Stomach (tissue), 9 donors: ENCODE data around the gene ADGRD1. TPM values are rescaled to one million over a fixed set of nuclear protein-coding genes. Genes with fewer than 3 reads are reported as not detected.

Experiments
- DNase-seq, 2 donors: peaks; one replicate each; pipeline versions ENCODE4 v3.0.0 to v3.0.0-alpha.2; 2013 to 2019
- H3K27ac ChIP-seq, 5 donors: fragments of 200-600 bp in 4 of 5; sonication (generic) in 4 of 5; one replicate each; pipeline ENCODE4 v1.5.1; 2013 to 2019; ENCODE audit warnings: mild to moderate bottlenecking in 1 of 5, moderate library complexity in 1 of 5
- H3K27me3 ChIP-seq, 3 donors: fragments of 200-600 bp; sonication (generic); one replicate each; pipeline ENCODE4 v1.5.1; 2017 to 2019; ENCODE audit warnings: mixed run types in 1 of 3
- H3K36me3 ChIP-seq, 4 donors: fragments of 200-600 bp; sonication (generic); 1 replicate in 3 of 4; 2 replicates in 1 of 4; pipeline ENCODE4 v1.5.1; 2016 to 2019
- H3K4me1 ChIP-seq, 4 donors: fragments of 200-600 bp; sonication (generic); one replicate each; pipeline ENCODE4 v1.5.1; 2016 to 2019
- H3K4me3 ChIP-seq, 4 donors: fragments of 200-600 bp; sonication (generic) in 3 of 4; one replicate each; pipeline ENCODE4 v1.5.1; 2016 to 2019; ENCODE audit warnings: mild to moderate bottlenecking in 1 of 4
- H3K9me3 ChIP-seq, 4 donors: fragments of 200-600 bp; sonication (generic); one replicate each; pipeline ENCODE4 v1.5.1; 2016 to 2019
- CTCF ChIP-seq, 7 experiments: fragments of 450-650 bp in 4 of 7; fragments of 200-600 bp in 3 of 7; sonication (generic) in 3 of 7; IDR thresholded peaks; one replicate each; pipeline ENCODE4 v1.5.1; 2016 to 2019; ENCODE audit warnings: antibody characterized with exemption in 7 of 7, control low read depth in 2 of 7, mild to moderate bottlenecking in 1 of 7
- EP300 ChIP-seq: sonication (generic); formaldehyde crosslinking; IDR thresholded peaks from one replicate; pipeline ENCODE4 v1.6.1; 2017; ENCODE audit warnings: antibody characterized with exemption
- POLR2A ChIP-seq, 4 donors: fragments of 450-650 bp; IDR thresholded peaks; one replicate each; pipeline ENCODE4 v1.6.1; 2016; ENCODE audit warnings: antibody characterized with exemption in 4 of 4, control low read depth in 2 of 4, mild to moderate bottlenecking in 1 of 4, moderate library complexity in 1 of 4
- POLR2AphosphoS5 ChIP-seq, 3 donors: sonication (generic); formaldehyde crosslinking; IDR thresholded peaks; one replicate each; pipeline ENCODE4 v1.6.1; 2016; ENCODE audit warnings: antibody characterized with exemption in 3 of 3
- WGBS, 5 donors: extraction: QIAGEN DNeasy Blood & Tissue Kit in 3 of 5; methylation state at CpG; one replicate each; pipeline versions ENCODE4 v1.1.5 to v1.1.7; 2013 to 2018; 5-methylcytosine and 5-hydroxymethylcytosine counted together
- intact Hi-C: fragments of 100-400 bp; cut with DNase I; formaldehyde crosslinking; loops from one replicate; pipeline ENCODE4 v1.15.1; 2023; ENCODE audit warnings: low total_unique reads
- polyA plus RNA-seq, 3 donors: library from polyadenylated mRNA; stranded (reverse); fragments of 200-250 nt; gene quantifications; one replicate each; pipeline ENCODE4 v1.2.3, GENCODE V29; 2013
- total RNA-seq, 5 donors: library from RNA; depleted of rRNA; stranded (reverse); fragments of >200 nt; gene quantifications; one replicate each; pipeline versions ENCODE4 v1.1.0 to v1.2.3, GENCODE V29; 2014 to 2016
- donor health status: healthy with polysubstance abuse.
- donor health status: Bipolar disorder and iron deficiency.
- donor health status: healthy.

The ADGRD1 gene
- total and polyA plus RNA-seq, 8 donors: 3.7 to 43.8 (median 15.4) TPM

DNA sequence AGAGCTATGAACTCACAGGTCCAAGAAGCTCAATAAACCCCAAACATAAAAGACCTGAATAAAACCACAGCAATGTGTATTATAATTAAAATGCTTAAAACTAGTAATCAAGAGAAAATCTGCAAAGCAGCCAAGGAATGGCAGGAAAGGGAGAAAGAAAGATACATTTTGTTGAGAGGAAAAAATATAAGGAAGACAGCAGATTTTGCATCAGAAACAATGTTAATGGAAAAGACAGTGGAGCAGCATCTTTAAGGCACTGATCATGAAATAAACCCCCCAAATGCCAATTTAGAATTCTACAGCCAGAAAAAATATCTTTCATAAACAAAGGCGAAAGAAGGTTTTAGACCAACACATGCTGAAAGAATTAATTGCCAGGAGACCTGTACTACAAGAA, 42.5 kb upstream of the ADGRD1 start:
- Histone ChIP-seq H3K36me3 (no peaks in the 10 kb centered on the region), H3K4me1 (peaks cover 0 to 5% (median under 1%) of the 10 kb centered on the region in 4 donors), H3K27ac (no peak overlapping the region), H3K4me3 (no peak overlapping the region), H3K27me3 (peaks cover 0 to 28% (median 8%) of the 10 kb centered on the region in 3 donors), H3K9me3 (peaks cover 0 to 16% (median 8%) of the 10 kb centered on the region in 4 donors)
- intact Hi-C loops: loop anchor here (10.0 kb wide), 1 partner anchor 224 kb away; no protein-coding TSS in a partner anchor
- DNase-seq: no peak
- 0 to 47% (median 45%) methylated on average over 1 of the region's 1 CpG for WGBS, 5 donors
- TF ChIP-seq EP300 (no peak), POLR2A (IDR thresholded peaks at IDR 0.05) (no peak), POLR2AphosphoS5 (IDR thresholded peaks at IDR 0.05) (no peak), CTCF (IDR thresholded peaks at IDR 0.05) (no peak)

- no peak overlapping the region for H3K4me3 ChIP-seq
- H3K27me3 ChIP-seq: peaks cover 0 to 35% (median 9%) of the 10 kb centered on the region in 3 donors
- H3K4me1 ChIP-seq: peaks cover 0 to 9% (median 5%) of the 10 kb centered on the region in 4 donors
- intact Hi-C loops: loop anchor here (10.0 kb wide), 1 partner anchor 223 kb away; no protein-coding TSS in a partner anchor
- H3K9me3 ChIP-seq: peaks cover 0 to 16% (median 8%) of the 10 kb centered on the region in 4 donors
- H3K36me3 ChIP-seq: no peaks in the 10 kb centered on the region
- no peak for DNase-seq
- TF ChIP-seq POLR2AphosphoS5 (IDR thresholded peaks at IDR 0.05) (no peak), CTCF (IDR thresholded peaks at IDR 0.05) (no peak), POLR2A (IDR thresholded peaks at IDR 0.05) (no peak), EP300 (no peak)
- no peak overlapping the region for H3K27ac ChIP-seq
Measured at GRCh38 chr12:130911933-130912332, 41.8 kb upstream of the ADGRD1 start.

DNA sequence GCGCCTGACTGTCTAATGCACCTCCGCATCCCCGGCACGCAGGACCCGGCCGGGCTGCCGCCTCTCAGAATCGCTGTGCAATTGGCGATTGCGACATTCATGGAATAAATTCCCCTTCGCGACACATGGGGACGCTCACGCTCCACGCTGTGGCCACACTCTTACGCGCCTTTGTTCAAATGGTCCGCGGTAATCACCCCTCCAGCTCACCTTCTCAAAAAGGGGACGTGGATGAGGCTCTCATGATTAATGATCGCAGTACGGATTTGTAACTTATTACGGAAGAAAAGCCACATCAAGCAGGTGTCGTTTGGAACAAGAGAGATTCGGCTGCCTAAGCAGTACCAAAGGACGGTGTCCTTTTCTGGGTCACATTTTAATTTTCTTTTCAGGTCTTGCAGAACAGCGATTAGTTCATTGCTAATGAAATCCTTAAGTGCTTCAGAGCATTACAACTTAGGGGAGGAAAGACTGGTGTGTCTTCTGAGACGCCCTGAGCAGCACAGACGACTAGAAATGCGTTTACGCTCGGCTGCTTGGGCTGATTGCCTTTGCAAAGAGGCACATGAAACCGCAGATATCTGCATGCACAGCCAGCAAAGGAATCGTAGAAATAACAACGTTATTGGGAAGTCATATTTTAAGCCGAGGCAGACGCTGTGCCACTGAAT, 37.3 kb upstream of the ADGRD1 start:
- TF ChIP-seq EP300 (no peak), POLR2A (IDR thresholded peaks at IDR 0.05) (no peak), POLR2AphosphoS5 (IDR thresholded peaks at IDR 0.05) (peak in 1 of 3 donors; percentile 28), CTCF (IDR thresholded peaks at IDR 0.05) (peak in 5 of 7 experiments; percentile 80 to 88 (median 87))
- Histone ChIP-seq H3K9me3 (peaks cover 0 to 10% (median 5%) of the 10 kb centered on the region in 4 donors), H3K27ac (no peak overlapping the region), H3K36me3 (no peaks in the 10 kb centered on the region), H3K27me3 (peaks cover 0 to 47% (median 12%) of the 10 kb centered on the region in 3 donors), H3K4me3 (peak overlapping the region in 2 of 4 donors; percentile 11 to 19), H3K4me1 (peaks cover 0 to 9% (median 5%) of the 10 kb centered on the region in 4 donors)
- intact Hi-C loops: loop anchor here (10.0 kb wide), 1 partner anchor 218 kb away; no protein-coding TSS in a partner anchor
- WGBS, 5 donors: 17 to 22% (median 17%) methylated on average over 36 to 37 of the region's 37 CpGs
- peak; percentile 54 to 90 for DNase-seq

DNA sequence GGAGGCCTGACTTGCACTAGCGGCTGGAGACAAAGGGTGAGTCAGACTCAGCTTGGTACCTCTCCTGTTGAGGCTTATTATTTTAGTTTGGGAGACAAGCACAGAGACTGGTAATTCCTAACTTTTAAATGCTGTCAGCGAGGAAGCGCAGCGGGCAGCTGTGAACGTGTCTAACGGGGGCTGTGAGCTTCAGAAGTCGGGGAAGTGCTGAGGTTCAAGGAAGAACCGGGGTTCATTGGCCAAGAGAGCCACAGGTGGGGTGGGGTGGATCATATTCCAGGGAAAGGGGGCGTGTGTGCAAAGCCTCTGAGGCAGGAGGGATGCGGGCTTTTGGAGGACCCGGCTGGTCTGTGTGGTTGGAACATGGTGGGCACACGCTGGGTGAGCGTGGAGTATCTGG, 36.1 kb upstream of the ADGRD1 start:
- WGBS, 5 donors: 84 to 91% (median 90%) methylated on average over 13 of the region's 13 CpGs
- DNase-seq: no peak
- Histone ChIP-seq H3K9me3 (peaks cover 0 to 8% (median 0%) of the 10 kb centered on the region in 4 donors), H3K27me3 (peaks cover 0 to 57% (median 12%) of the 10 kb centered on the region in 3 donors), H3K4me1 (peaks cover 0 to 9% (median 5%) of the 10 kb centered on the region in 4 donors), H3K4me3 (no peak overlapping the region), H3K36me3 (no peaks in the 10 kb centered on the region), H3K27ac (no peak overlapping the region)
- intact Hi-C loops: loop anchor here (10.0 kb wide), 1 partner anchor 217 kb away; no protein-coding TSS in a partner anchor
- TF ChIP-seq POLR2AphosphoS5 (IDR thresholded peaks at IDR 0.05): no peak
- TF ChIP-seq CTCF (IDR thresholded peaks at IDR 0.05): no peak
- TF ChIP-seq EP300: no peak
- TF ChIP-seq POLR2A (IDR thresholded peaks at IDR 0.05): no peak
